GM19043 (cell line): ENCODE data around the gene MANBA.

Experiments
- ATAC-seq: cut with Tn5 transposase; IDR thresholded peaks from one replicate; pipeline ENCODE4 v1.9.1; 2021; ENCODE audit warnings: low read depth; ENCODE audit not compliant: unreplicated experiment

Gene MANBA

GRCh38 chr4:102683881-102684609 is 76.7 kb downstream of the MANBA start:
- no peak for ATAC-seq

- no peak for ATAC-seq
Measured at GRCh38 chr4:102678695-102679335, 82.0 kb downstream of the MANBA start.

GRCh38 chr4:102678107-102678506 is 82.7 kb downstream of the MANBA start:
- ATAC-seq: no peak

GRCh38 chr4:102675141-102675540 is 85.6 kb downstream of the MANBA start:
- ATAC-seq: no peak

GRCh38 chr4:102667001-102667400 is 93.8 kb downstream of the MANBA start:
- no peak for ATAC-seq

- no peak for ATAC-seq
Measured at GRCh38 chr4:102665527-102665926, 95.2 kb downstream of the MANBA start.

GRCh38 chr4:102663073-102663472 is 97.7 kb downstream of the MANBA start:
- ATAC-seq: no peak

- no peak for ATAC-seq
Measured at GRCh38 chr4:102657206-102657605, 103.6 kb downstream of the MANBA start.

- ATAC-seq: no peak
Measured at GRCh38 chr4:102647117-102647516, 113.7 kb downstream of the MANBA start.

- ATAC-seq: no peak
Measured at GRCh38 chr4:102642631-102643298, 118.0 kb downstream of the MANBA start.

- ATAC-seq: no peak
Measured at GRCh38 chr4:102641793-102642192, 119.0 kb downstream of the MANBA start.

- no peak for ATAC-seq
Measured at GRCh38 chr4:102640669-102641068, 120.1 kb downstream of the MANBA start.

- no peak for ATAC-seq
Measured at GRCh38 chr4:102639598-102639997, 121.2 kb downstream of the MANBA start.

- ATAC-seq: no peak
Measured at GRCh38 chr4:102638621-102639020, 122.1 kb downstream of the MANBA start.

GRCh38 chr4:102637391-102637790 is 123.4 kb downstream of the MANBA start:
- ATAC-seq: no peak

- no peak for ATAC-seq
Measured at GRCh38 chr4:102633100-102633499, 127.7 kb downstream of the MANBA start.

- no peak for ATAC-seq
Measured at GRCh38 chr4:102632241-102633065, 128.3 kb downstream of the MANBA start.

- no peak for ATAC-seq
Measured at GRCh38 chr4:102631616-102632015, 129.2 kb downstream of the MANBA start.

GRCh38 chr4:102629673-102630072 is 131.1 kb downstream of the MANBA start:
- ATAC-seq: no peak

- ATAC-seq: no peak
Measured at GRCh38 chr4:102627831-102628523, 132.8 kb downstream of the MANBA start.
